ENCODE results near the gene MYO1C.
"Not testable (repeated sequence)": the region's sequence is repeated elsewhere in the genome, so short reads cannot be mapped to it uniquely, and the experiment has no call there.

MYO1C gene

DNA sequence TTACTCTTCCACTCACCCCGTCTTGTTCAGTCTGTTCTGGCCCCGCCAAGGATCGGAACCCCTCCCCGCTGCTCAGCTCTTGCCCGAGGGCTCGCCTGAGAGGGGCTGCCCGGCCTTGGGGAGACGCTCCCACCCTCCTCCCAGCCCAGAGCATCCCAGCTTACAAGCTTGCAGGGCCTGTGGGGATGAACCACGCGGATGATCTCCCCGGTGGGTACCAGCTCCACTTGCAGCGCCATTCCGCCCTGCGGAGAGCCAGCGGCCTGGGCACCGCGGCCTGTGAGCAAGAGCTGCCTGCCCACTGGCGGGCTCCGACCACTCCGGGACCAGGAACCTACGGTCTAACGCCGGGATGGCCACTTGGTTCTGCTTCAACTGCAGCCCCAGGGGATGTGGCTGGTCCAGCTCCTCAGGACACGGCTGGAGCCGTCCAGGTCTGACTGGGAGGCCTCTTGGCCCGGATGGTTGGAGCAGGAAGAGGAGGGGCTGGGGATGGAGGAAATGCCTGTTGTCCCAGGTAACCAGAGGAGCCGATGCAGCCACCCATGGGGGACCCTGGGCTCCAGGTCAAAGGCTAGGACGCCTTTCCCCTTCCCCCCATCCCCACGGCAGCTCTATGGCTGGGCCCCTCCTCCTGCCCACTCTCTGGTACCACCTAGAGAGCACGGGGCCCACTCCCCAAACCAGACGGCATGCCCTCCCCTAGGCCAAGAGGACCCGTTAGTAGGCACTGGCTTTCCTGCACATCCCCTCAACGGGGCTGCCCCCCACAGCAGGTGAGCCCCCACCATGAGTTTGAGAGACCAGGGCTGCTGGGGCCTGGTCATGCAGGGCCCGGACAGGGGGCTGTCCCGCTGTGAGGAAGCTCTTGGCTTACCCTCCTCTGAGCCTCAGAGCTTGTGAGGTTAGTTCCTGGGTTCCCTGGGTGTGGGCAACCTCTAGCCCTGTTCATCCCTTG lies at the start of gene MYO1C:
Gene MYO1C, minus strand, starts transcription at position 438 of the 958 bp plus-strand sequence. Its CDS starts 199 bp downstream, at position 239.
- no peak for DNase-seq

GRCh38 chr17:1541367-1541904 lies 49.0 kb upstream of the MYO1C start:
- DNase-seq: no peak

GRCh38 chr17:1539811-1540210 lies 47.3 kb upstream of the MYO1C start:
- DNase-seq: no peak

DNA sequence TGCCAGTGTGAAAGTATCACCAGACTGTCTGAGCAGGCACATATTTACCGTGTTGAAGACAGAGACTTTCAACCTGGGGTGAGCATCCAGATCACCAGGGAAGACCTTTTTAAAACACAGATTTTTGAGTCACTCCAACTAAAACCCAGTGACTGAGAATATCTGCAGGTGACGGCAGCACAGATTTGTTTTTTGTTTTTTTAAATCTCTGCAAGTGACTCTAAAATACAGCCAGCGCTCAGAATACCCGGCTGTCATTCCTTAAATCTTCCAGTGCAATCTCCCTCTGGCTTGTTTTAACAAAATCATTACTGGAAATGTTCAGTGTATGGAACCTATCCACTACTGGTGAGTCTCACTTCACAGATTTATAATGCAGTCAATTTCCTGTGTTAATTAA lies 43.3 kb upstream of the MYO1C start:
- no peak for DNase-seq

GRCh38 chr17:1533661-1534325 lies 41.3 kb upstream of the MYO1C start:
- no peak for DNase-seq

- peak; percentile 10 for DNase-seq
These were observed 40.5 kb upstream of the MYO1C start for GRCh38 chr17:1532836-1533602.

DNA sequence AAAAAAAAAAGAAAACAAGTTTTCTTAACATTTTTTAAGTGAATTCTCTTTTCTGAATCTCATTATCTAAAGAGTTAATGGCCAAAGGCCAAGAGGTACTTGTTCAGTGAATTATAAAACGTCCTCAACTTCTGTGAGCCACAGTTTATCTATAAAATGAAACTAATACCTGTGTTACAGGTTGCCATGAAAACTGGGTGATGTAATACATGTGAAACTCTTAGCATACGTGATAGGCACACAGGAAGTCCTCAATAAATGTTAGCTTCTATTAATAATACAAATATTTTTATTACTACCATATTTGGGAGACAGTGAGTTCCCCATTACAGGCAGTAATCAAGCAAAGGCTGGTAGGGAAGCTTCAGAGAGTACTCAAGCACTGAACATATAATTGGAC lies 37.4 kb upstream of the MYO1C start:
- no peak for DNase-seq

- not testable (repeated sequence) for DNase-seq
These were observed 34.4 kb upstream of the MYO1C start for GRCh38 chr17:1526876-1527275.

GRCh38 chr17:1522626-1523025 lies 30.1 kb upstream of the MYO1C start:
- no peak for DNase-seq

DNA sequence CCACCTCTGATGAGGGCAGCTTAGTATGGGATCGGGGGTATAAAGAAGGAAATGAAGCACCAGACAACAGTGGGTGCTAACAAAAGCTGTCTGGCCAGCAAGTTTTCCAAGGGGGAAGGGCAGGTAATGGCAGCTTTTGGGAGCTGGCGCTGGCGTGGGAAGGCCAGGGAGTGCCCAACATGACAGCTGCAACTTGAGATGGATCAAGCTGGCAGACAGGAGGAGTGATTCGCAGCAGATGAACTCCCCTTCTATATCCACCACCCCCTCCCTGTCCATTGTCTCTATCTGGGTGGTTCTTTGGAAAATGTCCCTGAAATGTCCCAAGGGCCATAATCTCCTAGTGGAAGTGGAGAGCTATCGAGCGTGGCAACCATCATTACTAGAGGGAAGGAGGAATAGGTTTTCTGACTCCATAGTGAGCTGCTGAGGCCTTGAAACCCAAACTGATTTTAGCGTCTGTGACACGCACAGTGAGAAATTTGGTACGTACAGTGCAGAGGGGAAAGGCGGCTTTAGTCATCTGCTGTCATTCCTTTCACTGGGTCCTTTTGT lies 28.7 kb upstream of the MYO1C start:
- DNase-seq: no peak

DNA sequence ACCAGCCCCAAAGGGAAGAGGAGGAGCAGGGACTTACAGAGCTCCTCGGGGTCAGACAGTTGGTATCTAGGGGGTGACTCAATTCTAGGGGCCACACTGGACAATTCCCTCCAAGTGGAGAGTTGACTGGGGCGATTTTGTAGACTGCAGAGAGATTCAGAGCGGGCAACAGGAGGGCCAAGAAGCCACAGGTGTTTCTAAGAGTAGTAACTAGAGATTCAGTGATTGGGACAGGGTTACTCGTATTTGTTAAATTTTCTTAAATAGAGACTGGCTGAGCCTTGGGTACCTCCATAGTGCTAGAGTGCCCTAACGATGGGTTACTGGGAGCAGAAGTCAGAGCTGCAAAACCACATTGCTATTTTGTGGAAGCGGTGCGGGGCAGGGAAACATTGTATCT lies 27.2 kb upstream of the MYO1C start:
- no peak for DNase-seq

DNA sequence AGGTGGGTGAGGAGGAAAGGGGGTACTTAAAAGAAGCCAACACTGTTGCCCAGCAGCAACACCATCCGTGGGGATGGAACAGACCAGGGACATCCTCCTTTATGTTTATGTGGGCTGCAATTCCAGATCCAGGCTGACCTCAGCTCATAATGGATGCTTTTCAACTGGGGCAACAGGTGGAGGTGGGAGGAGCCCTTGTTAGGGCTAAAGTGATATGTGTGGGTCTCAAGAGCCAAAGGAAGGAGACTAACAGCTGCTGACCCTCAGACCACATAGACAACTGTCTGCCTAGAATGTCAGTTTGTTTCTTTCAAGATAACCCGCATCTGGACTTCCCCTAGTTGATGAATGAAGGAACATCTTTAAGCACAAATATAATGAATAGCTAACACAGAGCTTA lies 25.9 kb upstream of the MYO1C start:
- DNase-seq: no peak

DNA sequence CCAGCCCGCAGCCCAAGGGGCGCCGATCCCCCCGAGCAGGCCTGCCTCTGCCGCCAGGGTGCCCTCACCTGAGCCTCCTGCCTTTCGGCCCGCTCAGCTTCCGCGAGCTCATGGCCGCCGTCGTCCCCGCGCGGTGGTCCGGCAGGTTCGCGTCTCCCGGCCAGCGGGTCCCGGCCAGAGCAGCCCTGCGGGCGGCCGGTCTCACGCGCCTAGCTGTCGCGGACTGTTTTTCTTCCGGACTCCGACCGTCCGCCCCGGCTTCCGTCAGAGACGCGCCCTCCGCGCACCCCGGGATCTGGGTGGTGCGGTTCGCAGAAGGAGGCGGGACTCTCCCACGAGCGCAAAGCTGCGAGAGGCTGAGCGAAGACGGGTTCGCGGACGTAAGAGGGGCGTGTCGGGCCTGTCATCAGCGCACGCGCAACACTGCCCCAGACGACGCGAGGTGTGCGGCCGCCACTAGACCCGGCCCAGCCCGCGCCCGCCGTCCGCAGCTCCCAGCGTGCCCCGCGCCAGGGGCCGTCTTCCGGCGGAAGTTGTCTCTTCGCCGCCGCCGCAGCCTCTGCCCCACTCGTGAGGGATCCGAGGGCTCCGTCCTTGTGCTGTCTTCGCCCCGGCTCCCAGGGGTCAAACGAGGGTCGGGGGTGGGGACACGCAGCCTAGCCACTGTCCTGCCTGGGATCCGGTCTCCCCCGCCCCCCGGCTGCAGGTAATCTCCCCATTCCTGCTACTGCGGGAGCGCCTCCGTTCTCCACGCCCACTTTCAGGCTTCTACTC lies 24.1 kb upstream of the MYO1C start, which contains the start of gene INPP5K:
Gene INPP5K, minus strand, starts transcription at position 225 of the 774 bp plus-strand sequence. Its CDS starts 113 bp downstream, at position 112.
- peak; percentile 97 for DNase-seq

DNA sequence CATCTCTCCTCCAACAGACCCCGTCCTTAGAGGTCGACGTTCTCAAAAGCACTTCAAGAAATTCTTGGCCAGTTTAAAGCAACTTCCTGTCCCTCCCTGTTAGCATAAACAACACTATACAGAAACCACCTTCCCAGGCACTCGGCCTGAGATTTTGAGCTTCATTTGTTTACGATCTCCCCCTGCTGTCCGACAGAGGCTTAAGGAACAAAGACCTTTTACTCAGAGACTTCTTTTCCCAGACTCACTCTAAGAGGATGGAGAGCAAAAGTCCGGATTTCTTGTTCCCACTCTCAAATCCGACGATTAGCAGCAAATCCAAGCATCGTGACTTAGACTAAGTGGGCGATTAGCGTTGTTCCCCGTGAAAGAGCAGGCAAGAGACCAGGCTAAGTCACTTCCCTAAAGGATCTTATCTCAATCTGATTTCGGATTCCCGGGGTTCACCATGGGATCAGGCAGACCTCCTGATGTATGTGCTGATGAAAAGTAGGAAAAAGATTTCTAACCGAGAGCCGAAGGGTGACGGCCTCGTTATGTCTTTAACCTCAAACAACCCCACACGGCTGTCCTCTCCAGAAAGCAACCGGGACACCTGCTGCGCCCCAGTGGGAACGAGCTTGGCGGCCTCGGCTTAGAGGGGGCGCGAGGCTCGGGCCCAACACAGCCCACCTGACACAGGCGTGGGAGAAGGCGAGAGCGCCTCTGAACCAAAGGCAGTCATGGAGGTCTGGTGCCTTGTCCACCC lies 23.3 kb upstream of the MYO1C start:
- DNase-seq: peak; percentile 51

DNA sequence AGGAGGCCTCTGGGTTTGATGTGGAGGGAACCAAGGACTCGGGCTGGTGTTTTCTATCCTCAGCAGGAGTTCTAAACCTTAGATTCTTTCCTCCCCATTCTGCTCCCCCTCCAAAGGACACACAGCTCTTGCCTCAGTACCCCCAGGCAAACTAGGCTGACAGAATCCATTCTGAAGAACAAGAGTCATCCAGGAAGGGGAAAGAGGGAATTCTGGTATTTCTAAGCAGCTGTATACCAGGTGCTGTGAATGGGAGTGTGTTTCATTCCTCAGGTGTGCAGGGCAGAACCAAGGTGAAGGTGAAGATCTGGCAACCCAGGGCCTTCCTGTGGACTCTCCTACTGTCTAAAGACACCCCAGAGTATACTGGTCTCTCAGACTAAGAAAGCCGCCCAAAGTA lies 19.9 kb upstream of the MYO1C start:
- no peak for DNase-seq

GRCh38 chr17:1511756-1512321 lies 19.4 kb upstream of the MYO1C start:
- DNase-seq: no peak

DNA sequence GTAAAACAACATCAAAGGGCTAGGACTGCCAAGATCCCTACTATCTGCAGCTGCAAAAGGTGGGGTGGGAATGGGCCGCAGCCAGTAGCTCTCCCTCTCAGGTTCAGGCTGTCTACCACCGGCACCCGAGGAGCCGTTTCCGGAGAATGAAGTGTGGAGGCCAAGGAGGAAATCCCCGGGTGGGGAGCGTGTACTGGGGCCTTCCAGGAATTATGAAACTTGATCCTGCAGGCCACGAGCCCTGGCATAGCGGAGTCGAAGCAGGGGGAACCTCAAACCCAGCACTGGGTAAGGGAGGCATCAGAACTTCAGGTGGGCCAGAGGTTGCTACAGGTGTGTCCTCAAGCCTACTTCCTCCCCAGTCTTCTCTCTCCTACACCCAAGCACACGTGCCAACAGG lies 18.8 kb upstream of the MYO1C start:
- no peak for DNase-seq

DNA sequence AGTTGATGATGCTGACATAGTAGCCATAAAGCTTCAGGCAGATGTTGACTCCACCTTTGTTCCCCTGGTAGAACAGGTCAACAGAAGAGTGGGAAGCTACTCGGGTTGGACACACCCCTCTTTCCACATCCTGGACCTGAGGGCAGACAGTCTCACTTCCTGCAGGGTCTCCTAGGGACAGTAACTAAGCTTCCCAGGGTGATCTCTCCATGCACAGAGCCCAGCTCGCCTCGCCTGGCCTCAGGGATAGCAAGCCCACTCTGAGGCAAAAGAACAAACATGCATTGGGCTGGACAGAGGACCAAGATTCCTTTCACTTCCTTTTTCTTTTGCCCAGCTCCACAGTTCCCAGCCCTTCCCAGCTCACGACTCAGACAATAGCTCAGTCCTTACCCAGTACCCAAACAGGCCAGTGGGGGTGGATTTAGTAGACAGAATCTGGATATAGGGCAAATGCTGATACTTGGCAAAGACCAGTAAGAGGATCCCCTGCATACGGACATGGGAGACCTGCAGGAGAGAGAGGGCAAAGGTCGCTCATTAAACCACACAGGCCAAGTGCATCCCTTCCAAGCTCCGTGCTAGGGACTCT lies 16.9 kb upstream of the MYO1C start:
- DNase-seq: no peak

GRCh38 chr17:1508709-1509108 lies 16.2 kb upstream of the MYO1C start:
- DNase-seq: not testable (repeated sequence)

- DNase-seq: no peak
These were observed 14.3 kb upstream of the MYO1C start for GRCh38 chr17:1506649-1507267.
